Stimulated activated CD4-positive, alpha-beta T cell treated with anti-CD3 and anti-CD28 coated beads, TNF-alpha, amount 100 ng/mL, for 4 hours (primary cell): ENCODE measurements around the gene KLHL8.

Source experiments
- DNase-seq, 3 experiments: peaks; one replicate each; pipeline ENCODE4 v3.0.0-alpha.2; 2020; ENCODE audit warnings: low read depth in 3 of 3

KLHL8 gene

DNA sequence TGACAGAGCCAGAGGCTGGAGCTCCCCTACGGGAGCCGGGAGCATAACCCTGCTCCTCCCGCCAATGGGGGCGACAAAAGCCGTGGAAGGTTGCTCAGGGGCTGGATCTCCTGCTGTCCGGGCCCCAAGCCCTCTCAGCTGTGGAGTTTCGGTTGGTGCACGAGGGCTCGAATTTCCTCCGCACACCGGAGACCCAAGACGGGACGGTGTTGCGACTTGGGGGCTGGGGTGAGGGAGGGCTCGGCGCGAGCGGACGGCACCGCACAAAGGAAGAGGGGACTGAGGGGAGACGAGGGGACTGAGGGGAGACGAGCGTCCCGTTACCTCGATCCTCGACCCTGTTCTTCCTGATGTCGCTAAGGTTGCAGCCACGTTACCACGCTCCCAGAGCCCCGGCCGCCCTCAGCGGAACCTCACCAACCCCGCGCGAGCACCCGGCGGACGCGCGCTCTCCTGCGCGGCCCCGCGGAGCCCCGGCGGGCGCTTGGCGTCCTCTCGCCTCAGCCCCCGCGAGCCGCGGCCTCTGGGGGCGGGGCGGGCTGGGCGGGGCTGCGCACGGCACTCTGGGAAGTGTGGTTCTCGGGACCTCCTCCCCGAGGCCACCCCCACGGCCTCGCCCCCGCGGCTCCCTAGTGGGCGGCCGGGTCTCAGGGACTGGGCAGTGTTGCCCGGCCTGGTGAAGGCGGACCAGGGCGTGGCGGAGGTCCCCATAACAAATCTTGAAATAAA lies at the start of gene KLHL8:
Gene KLHL8, minus strand, starts transcription at position 525 of the 729 bp plus-strand sequence. CDS start 25,079 bp downstream, outside the sequence.
- DNase-seq, result peak; percentile 63 to 83 (median 70)

DNA sequence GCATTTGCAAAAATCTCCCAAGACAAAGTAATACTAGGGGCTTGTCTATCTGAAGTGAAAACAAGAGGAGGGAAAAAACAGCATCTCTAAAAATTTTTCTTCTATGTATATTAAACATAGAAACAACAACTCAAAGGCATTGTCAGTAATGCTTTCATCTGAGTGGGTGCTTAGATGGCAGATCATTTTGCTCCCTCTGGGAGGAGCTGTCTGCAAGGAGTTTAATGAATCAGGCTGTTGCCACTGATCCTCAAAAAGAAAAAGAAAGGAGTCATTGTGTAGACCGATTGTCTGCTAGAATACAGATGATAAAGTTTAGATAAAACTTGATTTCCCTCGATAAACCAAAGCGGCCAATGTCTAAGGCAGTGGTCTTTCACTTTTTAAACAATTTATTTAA lies 49.7 kb upstream of the KLHL8 start:
- no peak for DNase-seq

DNA sequence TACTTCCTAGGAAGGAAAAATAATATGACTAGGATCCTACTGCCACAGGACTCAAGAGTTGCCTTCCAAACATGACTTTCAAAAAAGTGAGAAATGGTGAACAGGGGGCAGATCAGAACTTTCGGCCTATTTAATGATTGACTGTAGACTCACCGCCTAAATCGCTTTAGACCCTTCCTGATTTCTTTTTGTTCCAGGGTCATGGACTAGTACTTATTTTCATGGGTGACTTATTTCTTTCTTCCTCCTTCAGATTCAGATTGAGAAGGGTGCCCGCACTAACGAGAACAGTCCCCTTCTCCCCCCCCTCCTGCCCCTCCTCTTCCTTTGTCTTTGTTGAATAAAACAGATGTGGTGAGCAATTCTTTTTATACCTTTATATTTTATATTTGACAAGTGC lies 48.0 kb upstream of the KLHL8 start:
- no peak for DNase-seq

DNA sequence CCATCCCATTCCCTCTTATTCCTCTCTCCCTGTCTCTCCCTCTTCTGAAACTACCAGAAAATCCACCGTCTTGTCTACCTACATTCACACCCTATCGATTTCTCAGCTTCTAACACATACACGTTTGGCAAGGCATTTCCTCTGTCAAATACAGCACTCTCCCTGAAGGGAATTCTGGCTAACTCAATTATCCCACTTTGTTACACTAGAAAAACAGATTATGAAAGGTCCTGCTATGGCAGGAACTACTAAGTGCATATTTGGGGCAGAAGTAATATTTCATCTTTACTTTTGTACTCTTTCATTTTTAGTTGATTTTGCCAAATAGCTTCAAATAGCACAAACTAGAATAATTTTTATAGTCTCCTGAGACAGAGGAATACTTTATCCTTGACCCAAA lies 46.6 kb upstream of the KLHL8 start:
- no peak for DNase-seq

DNA sequence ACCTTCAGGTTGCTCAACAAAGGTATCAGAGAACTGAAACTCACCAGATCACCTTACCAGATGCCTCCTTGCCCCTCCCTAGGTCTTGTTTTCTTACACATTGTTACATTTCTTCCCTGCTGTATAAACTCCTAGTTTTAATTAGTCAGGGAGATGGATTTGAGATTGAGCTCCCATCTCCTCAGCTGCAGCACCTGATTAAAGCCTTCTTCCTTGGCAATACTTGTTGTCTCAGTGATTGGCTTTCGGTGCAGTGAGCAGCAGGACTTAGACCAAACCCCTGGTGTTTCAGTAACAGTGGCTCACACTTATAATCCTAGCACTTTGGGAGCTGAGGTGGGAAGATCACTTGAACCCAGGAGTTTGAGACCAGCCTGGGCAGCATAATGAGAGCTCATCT lies 42.5 kb upstream of the KLHL8 start:
- no peak for DNase-seq

DNA sequence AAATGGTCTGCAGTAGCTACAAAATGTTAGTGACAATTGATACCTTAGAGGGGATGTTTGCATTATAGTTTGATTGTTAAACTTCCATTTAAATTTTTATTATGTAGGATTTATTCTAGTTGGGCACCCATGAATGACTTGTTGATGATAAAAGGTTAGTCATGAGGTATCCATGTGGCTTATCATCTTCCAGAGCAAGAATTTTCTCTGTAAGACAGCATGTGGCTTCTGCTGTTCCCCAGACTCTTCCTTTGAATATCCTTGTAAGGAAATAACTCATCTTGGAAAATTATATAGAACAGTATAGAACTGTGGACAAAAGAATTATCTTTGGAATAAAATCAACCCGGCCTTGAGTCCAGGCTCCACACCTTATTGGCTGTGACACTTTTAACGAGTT lies 40.1 kb upstream of the KLHL8 start:
- no peak for DNase-seq

DNA sequence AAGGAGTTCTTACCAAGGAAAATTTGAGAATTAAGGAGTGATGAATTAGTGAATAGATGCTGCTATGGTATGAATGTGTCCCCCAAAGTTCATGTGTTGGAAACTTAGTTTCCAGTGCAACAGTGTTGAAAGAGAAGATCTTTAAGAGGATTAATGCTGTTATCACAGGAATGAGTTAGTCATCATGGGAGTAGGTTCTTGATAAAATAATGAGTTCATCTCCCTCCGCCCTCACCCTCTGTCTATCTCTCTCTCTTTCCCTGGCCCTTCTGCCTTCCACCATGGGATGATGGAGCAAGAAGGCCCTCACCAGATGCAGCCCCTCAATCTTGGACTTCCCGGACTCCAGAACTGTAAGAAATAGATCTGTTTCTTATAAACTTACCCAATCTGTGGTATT lies 38.3 kb upstream of the KLHL8 start:
- DNase-seq, result no peak

DNA sequence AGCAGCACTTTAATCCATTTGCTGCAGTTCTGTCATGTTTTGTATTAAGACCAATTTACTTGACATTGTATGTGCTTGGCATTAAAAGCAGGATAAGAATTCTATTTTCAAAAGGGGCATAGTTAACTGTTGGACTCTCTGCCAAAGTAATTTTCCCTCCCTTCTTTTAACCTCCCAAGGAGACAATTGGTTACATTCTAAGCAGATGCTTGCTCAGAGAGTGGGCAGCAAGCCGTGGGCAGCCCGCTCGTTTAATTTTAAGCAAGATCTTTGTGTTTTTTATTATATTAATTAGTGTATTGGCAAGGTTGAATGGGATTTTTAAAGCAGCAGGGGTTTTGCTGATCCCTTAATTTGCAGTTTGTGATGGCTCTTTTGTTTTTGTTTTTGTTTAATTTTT lies 37.1 kb upstream of the KLHL8 start:
- DNase-seq, result no peak

DNA sequence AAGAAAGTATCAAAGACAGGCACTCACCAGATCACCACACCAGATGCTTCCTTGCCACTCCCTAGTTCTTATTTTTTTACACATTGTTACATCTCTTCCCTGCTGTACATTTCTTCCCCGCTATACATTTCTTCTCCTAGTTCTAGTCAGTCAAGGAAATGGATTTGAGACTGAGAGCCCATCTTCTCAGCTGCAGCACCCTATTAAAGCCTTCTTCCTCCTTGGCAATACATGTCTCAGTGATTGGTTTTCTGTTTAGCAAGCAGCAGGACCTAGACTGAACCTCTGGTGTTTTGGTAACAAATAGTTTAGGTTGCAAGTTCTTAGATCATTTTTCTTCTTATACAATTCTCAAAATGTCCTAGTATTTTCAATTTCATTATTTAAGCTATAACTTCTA lies 35.3 kb upstream of the KLHL8 start:
- no peak for DNase-seq

DNA sequence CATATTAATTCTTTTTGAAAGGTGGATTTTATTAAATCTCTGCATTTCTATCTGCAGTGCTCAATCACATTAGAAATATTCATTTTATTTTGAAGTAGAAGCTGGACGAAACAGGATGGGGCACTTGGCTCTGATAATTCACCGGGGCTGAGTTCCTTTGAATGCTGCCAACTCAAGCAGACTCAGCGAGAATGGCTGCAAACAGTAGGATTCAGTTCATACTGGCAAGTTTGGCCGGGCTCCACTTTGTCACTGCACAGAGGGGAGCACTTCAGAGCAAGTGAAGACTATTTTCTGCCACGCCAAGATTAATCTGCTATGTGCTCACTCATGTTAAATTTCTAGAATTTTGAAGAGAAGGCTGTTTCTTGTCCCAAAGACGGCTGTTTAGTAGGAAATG lies 30.7 kb upstream of the KLHL8 start:
- no peak for DNase-seq

DNA sequence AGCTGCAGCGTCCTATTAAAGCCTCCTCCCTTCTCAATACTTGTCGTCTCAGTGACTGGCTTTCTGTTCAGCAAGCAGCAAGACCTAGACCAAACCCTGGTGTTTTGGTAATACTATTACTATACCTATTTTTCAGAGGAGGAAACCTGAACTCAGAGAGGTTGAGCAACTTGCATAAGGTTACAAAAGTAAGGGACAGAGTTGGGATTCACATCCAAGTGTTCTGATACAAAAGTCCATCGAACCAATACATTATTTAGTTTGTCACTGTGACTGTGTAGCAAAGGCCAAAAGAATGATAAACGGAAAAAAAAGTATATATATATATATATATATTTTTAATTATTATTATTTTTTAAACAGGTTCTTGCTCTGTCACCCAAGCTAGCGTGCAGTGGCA lies 29.9 kb upstream of the KLHL8 start:
- no peak for DNase-seq

DNA sequence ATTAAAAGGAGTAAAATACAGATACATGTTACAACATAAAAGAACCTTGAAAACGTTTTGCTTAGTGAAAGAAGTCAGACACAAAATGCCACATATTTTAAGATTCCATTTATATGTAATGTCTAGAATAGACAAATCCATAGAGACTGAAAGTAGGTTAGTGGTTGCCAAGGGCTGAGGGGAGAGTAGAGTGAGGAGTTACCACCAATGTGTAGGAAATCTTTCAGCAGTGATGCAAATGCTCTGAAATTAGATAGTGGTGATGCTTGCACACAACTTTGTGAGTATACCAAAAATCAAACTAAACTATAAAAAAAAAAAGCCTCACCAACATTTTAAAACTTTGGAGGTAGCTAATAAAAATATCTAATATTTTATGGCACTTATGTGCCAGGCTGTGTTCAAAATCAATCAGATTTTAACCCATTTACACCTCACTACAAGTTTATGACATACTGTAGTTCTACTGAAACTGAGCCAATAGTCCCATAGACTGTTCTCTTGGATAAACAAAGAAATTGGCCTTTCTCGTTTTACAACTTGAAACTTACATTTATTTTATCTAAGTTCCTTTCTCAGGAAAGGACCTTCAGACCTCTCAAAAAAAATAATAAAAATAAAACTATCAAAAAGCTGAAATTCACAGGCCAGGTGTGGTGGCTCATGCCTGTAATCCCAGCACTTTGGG lies 29.1 kb upstream of the KLHL8 start:
- DNase-seq, result no peak

DNA sequence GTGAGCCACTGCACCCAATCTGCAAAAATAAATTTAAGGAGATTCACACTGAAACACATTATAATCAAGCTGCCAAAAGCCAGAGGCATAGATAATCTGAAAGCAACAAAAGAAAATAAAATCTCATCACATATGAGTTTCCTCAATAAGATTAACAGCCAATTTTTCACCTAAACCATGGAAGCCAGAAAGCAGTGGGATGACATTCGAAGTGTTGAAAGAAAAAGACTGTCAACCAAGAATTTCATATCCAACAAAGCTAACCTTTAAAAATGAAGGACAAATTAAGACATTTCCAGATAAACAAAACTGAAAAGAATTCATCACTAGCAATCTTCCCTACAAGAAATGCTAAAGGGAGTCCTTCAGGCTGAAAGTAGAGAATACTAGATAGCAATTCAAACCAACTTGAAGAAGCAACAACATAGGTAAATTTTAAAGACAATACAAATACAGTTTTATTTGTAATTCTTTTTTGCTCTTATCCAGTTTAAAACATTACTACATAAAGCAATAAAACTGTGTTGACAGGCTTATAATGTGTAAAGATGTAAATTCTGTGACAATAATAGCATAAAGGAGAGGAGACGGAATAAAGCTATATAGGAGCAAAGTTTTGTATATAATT lies 23.1 kb upstream of the KLHL8 start:
- DNase-seq, result no peak

DNA sequence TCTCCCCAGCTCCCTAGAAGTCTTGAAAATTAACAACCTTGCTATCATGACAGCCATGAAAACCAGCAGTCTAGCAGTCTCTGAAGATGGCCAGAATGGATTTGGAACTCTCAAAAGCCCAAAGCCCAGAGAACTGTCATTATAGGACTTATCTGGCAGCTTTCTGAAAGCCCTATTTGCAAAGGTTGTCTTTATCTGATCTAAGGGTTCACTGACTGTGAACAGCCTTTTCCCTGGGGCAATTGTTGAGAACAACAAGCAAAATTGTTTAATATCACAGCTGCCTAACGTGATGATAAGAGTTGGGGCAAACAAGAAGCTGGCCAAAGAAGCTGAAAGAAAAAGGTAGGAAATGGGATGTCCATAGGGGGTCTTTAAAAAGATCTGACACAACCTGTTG lies 20.9 kb upstream of the KLHL8 start:
- DNase-seq, result no peak

DNA sequence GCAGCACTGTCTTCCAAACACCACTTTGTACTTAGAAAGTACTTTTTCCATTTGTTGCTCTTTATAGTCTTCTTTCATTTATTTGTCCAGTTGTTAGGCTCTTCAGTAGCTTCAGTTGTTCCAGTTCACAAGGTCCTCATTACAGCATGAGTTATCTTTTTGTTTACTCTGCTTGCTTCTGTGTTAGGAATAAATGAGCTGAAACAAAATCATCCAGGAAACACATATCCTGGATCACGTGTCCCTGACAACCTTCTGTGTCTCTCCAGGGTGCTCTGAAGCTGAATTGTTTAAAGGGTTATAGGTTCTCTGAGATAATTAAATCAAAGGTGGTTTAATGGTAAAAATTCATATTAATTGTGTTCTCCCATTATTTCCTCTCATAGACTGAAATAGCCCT lies 19.9 kb upstream of the KLHL8 start:
- DNase-seq, result no peak

DNA sequence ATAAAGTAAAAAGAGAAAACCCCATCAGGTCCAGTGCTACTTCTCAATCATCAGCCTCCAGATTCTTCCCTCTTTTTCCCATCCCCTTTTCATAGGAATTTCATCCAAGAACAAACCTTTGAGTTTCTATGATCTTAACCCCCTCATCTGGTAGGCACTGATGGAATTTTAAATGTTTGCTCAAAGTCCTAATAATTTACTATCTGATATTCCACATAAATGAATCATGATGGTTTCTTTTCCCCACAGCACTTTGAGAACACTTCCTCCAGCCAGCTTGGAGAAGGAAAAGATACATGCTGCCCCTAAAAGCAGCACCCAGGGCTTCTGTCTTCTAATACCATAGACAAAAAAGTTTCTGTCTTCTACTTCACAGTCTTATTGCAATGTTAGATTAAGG lies 19.4 kb upstream of the KLHL8 start:
- no peak for DNase-seq

DNA sequence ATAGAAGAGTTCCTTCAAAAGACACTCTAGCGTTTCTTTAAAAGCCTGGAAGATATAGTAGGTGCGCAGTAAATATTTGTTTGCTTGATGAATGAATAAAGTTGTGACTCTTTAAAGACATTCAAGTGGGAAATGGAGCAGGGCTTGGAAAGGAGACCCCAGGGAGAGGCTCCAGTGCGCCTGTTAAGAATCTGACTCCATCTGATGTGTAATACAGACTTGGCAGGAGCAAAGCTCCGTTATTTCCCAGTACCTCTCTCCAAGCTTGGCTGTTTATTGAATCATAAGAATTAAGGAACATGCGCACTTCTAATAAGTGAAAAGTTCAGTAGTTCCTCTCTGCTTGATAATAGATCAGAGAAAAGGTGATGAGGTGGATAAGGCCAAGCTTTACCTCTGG lies 18.8 kb upstream of the KLHL8 start:
- no peak for DNase-seq

DNA sequence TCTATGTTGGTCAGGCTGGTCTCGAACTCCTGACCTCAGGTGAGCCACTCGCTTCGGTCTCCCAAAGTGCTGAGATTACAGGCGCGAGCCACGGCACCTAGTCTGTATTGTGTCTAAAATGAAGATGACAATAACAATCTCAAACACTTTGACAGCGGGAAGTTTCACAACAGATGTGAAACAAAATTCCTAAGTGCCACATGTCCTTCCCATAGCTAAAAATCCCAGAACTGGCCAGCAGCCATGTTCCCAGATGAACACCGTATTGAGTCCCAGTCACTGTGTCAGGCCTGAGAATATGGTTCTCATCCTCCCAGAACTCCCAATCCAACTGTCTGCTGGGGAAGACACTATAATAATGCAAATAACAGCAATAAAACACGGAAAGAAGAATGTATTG lies 16.4 kb upstream of the KLHL8 start:
- no peak for DNase-seq

DNA sequence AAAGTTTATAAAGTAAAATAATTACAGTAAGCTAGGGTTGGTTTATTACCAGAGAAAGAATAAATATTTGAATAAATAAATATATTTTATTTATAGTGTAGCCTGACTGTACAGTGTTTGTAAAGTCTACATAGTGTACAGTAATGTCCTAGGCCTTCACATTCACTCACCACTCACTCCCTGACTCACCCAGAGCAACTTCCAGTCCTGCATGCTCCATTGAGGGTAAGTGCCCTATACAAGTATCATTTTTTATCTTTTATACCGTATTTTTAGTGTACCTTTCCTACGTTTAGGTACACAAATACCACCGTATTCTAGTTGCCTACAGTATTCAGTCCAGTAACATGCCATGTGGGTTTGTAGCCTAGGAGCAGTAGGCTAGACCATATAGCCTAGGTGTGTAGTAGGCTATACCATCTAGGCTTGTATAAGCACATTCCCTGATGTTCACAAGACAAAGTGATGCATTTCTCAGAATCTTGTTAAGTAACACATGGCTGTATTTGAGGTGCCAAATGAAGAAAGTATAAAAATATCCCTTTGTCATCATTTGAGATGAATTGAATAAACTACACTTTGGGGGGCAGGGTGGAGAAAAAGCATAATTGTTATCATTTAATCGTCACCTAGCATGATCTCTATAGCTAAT lies 14.7 kb upstream of the KLHL8 start:
- no peak for DNase-seq

DNA sequence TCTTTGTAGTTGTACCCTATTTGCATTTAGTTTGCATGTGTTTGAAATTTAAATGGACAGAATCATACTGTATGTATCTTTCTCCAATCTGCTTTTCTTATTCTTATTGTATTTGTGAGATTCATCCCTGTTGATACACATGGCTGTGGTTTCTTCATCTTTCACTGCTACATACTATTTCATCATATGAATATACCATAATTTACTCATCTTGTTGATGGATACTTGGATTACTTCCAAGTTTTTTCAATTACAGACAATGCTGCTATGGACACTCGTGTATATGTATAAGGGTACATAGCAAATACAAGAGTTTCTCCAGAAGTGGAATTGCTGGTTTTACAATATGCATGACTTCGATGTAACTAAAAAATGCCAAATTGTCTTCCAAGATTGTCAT lies 11.8 kb upstream of the KLHL8 start:
- DNase-seq, result no peak

DNA sequence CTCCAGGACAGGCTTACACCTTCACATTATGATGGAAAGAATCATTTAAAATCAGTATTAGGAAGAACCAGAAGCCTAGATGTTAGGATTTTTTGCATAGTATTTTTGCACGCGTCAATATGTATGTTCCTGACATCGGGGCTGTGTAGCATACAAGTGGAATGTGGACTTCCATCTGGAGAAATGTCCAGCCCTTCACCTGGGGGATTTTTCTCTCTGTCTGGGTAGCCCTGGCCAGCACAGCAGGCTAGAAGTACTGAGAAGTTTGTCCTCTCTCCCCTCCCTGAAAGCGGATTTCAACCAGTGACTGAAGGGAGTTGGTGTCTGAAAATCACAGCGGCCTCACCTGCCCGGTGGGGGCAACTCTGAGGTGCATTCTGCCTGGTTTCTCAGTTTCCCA lies 10.4 kb upstream of the KLHL8 start:
- DNase-seq, result no peak

DNA sequence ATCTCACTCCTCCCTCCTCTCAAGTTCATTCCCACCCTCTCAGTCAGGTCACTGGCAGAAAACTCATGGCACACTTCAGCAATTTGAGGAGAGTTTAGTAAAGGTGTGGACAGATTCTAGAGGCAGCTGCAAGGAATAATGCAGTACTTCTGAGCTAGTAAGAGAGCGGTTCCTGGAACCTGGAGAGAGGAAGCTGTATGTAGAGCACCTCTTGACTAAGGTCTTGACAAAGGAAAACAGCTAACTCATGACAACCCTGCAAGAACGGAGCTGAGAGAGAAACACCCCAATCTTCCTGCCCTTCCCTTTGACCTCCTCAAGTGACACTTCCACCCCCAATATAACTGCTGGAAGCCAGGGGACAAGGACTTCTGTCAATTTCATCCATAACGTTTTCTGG lies 9.6 kb upstream of the KLHL8 start:
- DNase-seq, result no peak
